Endothelial cell of umbilical vein (primary cell): Measurements from ENCODE around the gene P2RX3. TPM values are rescaled to one million over a fixed set of nuclear protein-coding genes. Genes with fewer than 3 reads are reported as not detected.

ENCODE experiments used
- BruUV-seq: library from RNA; stranded (reverse); fragments of 400-500 nt; replicated peaks from 2 replicates; lab custom pipeline; 2021; lab: Mats Ljungman, UMichigan
- CTCF ChIA-PET: fragments of 300-600, 350-600 bp; sonication (Branson Sonifier 250); formaldehyde crosslinking; loops from one replicate; lab custom pipeline; 2021; ENCODE audit warnings: antibody characterized with exemption, inconsistent platforms; lab: Charles Lee
- POLR2A ChIA-PET: fragments of 300-600, 350-600 bp; sonication (Branson Sonifier 250); formaldehyde crosslinking; loops from one replicate; lab custom pipeline; 2021; ENCODE audit warnings: antibody characterized with exemption, inconsistent platforms; lab: Charles Lee
- DNase-seq: peaks from one replicate; pipeline ENCODE4 v3.0.0-alpha.2; 2011; ENCODE audit warnings: low read depth, low spot score
- FAIRE-seq: peaks from 2 replicates; lab custom pipeline; 2011; peaks lifted over from hg19 to GRCh38; lab: Jason Lieb, UNC
- H2AFZ ChIP-seq: 2 replicates; pipeline ENCODE4 v1.6.0; 2012; ENCODE audit warnings: low read depth, low read length, control low read depth, inconsistent platforms
- H3K27ac ChIP-seq: 2 replicates; pipeline ENCODE4 v1.5.1; 2011; ENCODE audit warnings: low read depth, mild to moderate bottlenecking, control low read depth, low read length, moderate library complexity; ENCODE audit not compliant: insufficient read depth
- H3K27me3 ChIP-seq, 2 experiments: 2 replicates each; pipeline versions ENCODE4 v1.6.0 to v1.6.1; 2011; ENCODE audit warnings: low read length in 2 of 2, mixed read lengths in 1 of 2; ENCODE audit not compliant: control insufficient read depth in 2 of 2, insufficient read depth in 2 of 2
- H3K36me3 ChIP-seq, 2 experiments: 2 replicates in 1 of 2; 3 replicates in 1 of 2; pipeline ENCODE4 v1.5.1; 2011; ENCODE audit warnings: low read length in 2 of 2, mild to moderate bottlenecking in 1 of 2, moderate library complexity in 1 of 2; ENCODE audit not compliant: control insufficient read depth in 2 of 2, insufficient read depth in 2 of 2; ENCODE audit errors: extremely low read depth in 1 of 2
- H3K4me1 ChIP-seq: 3 replicates; pipeline ENCODE4 v1.5.1; 2011; ENCODE audit warnings: mild to moderate bottlenecking, low read length; ENCODE audit not compliant: control insufficient read depth, insufficient read depth; ENCODE audit errors: extremely low read depth
- H3K4me2 ChIP-seq: 2 replicates; pipeline ENCODE4 v1.6.1; 2011; ENCODE audit warnings: low read length, control low read depth, mixed read lengths; ENCODE audit not compliant: insufficient read depth
- H3K4me3 ChIP-seq, 3 experiments: fragments of 200-600 bp in 1 of 3; sonication (generic), shearing (Covaris generic) in 1 of 3; replicated peaks in 1 of 3; 2 replicates each; pipeline ENCODE4 v1.5.1; 2011 to 2016; ENCODE audit warnings: control low read depth in 3 of 3, low read length in 3 of 3, mild to moderate bottlenecking in 2 of 3, inconsistent platforms in 1 of 3, low read depth in 1 of 3, moderate library complexity in 1 of 3; ENCODE audit not compliant: insufficient read depth in 1 of 3
- H3K79me2 ChIP-seq: 2 replicates; pipeline ENCODE4 v1.6.0; 2012; ENCODE audit warnings: low read length, inconsistent platforms; ENCODE audit not compliant: control insufficient read depth, insufficient read depth
- H3K9ac ChIP-seq: replicated peaks from 2 replicates; pipeline ENCODE3; 2011; ENCODE audit warnings: low read length, control low read depth; ENCODE audit not compliant: insufficient read depth; ENCODE audit errors: extremely low read depth
- H3K9me1 ChIP-seq: replicated peaks from 3 replicates; pipeline ENCODE4 v1.6.0; 2011; ENCODE audit warnings: mild to moderate bottlenecking, low read length; ENCODE audit not compliant: control insufficient read depth, insufficient read depth; ENCODE audit errors: extremely low read depth
- H3K9me3 ChIP-seq: replicated peaks from 2 replicates; pipeline ENCODE4 v1.5.1; 2012; ENCODE audit warnings: low read length, inconsistent platforms; ENCODE audit not compliant: control insufficient read depth, insufficient read depth
- H4K20me1 ChIP-seq: replicated peaks from 2 replicates; pipeline ENCODE3; 2011; ENCODE audit warnings: mild to moderate bottlenecking, low read length; ENCODE audit not compliant: control insufficient read depth, insufficient read depth; ENCODE audit errors: extremely low read depth
- CTCF ChIP-seq, 2 donors: IDR thresholded peaks; 1 replicate in 1 of 2; 2 replicates in 1 of 2; pipeline ENCODE4 v1.5.1; 2011; ENCODE audit warnings: low read length in 2 of 2, mild to moderate bottlenecking in 2 of 2, moderate library complexity in 2 of 2, control low read depth in 1 of 2, inconsistent platforms in 1 of 2, low read depth in 1 of 2; ENCODE audit not compliant: insufficient read depth in 1 of 2; ENCODE audit errors: extremely low read depth in 1 of 2
- EZH2 ChIP-seq: IDR thresholded peaks from 2 replicates; pipeline ENCODE4 v1.6.1; 2012; ENCODE audit warnings: borderline replicate concordance, low read depth, mild to moderate bottlenecking, moderate library complexity, low read length, inconsistent platforms; ENCODE audit not compliant: severe bottlenecking
- FOS ChIP-seq: IDR thresholded peaks from 2 replicates; pipeline ENCODE4 v1.6.1; 2011; ENCODE audit warnings: mild to moderate bottlenecking, low read length, moderate library complexity, borderline replicate concordance; ENCODE audit not compliant: insufficient read depth
- GATA2 ChIP-seq: IDR thresholded peaks from 2 replicates; pipeline ENCODE4 v1.7.0; 2011; ENCODE audit warnings: low read depth, mild to moderate bottlenecking, moderate library complexity, mixed read lengths, low read length; ENCODE audit not compliant: insufficient read length, insufficient read depth
- JUN ChIP-seq: IDR thresholded peaks from 2 replicates; pipeline ENCODE4 v1.6.1; 2011; ENCODE audit warnings: borderline replicate concordance, low read depth; ENCODE audit not compliant: insufficient read length, insufficient read depth
- MAX ChIP-seq: IDR thresholded peaks from 2 replicates; pipeline ENCODE4 v1.6.1; 2011; ENCODE audit not compliant: insufficient read depth, insufficient read length
- MYC ChIP-seq: IDR thresholded peaks from one replicate; pipeline ENCODE4 v1.6.1; 2011; ENCODE audit warnings: mild to moderate bottlenecking, low read depth, low read length
- POLR2A ChIP-seq: IDR thresholded peaks from 2 replicates; pipeline ENCODE4 v1.6.1; 2012; ENCODE audit warnings: low read depth, mild to moderate bottlenecking, control low read depth, low read length
- POLR2AphosphoS5 ChIP-seq: IDR thresholded peaks from 2 replicates; pipeline ENCODE4 v1.6.1; 2012; ENCODE audit warnings: low read depth, mild to moderate bottlenecking, control low read depth, low read length, moderate library complexity; ENCODE audit not compliant: insufficient read depth
- dilution Hi-C: fragments of 300-500 bp; cut with MboI; formaldehyde crosslinking; loops from one replicate; pipeline ENCODE4 v1.15.0; 2019; ENCODE audit warnings: low sequenced_read_pairs; ENCODE audit not compliant: extremely low pct_ligation_motif_present
- intact Hi-C: fragments of 100-400 bp; cut with micrococcal nuclease; formaldehyde crosslinking; loops from one replicate; pipeline ENCODE4 v1.10.0; 2022
- polyA plus RNA-seq, 4 experiments: library from polyadenylated mRNA; depleted of rRNA in 3 of 4; stranded (reverse) in 3 of 4; unstranded in 1 of 4; fragments of >200 nt; gene quantifications; 2 replicates each; pipeline versions ENCODE4 v1.2.1 to v1.2.3, GENCODE V29; 2011 to 2012; ENCODE audit warnings: missing spikeins in 1 of 4
- total RNA-seq: library from RNA; stranded (reverse); gene quantifications from 2 replicates; pipeline ENCODE4 v1.2.3, GENCODE V29; 2021

Gene P2RX3
- total and polyA plus RNA-seq, 2 donors (not counting 3 experiments of a cell fraction or from before 2014, with no cell fraction given), result not detected

GRCh38 chr11:57396744-57397143, 58.6 kb downstream of the P2RX3 start:
- ChIA-PET CTCF (no interaction called here), POLR2A (no interaction called here)
- dilution Hi-C loops (no loop called here), intact Hi-C loops (no loop called here)
- TF ChIP-seq POLR2A (no peak), JUN (no peak), MAX (no peak), CTCF (IDR thresholded peaks at IDR 0.05; ENCODE audit: extremely low read depth in 1 of 2, insufficient read depth in 1 of 2, low read depth in 1 of 2, low read length in 2 of 2) (no peak), MYC (no peak), FOS (no peak), POLR2AphosphoS5 (no peak), GATA2 (no peak), EZH2 (no peak)
- no peak for DNase-seq
- Histone ChIP-seq H2AFZ (no peak overlapping the region), H3K27ac (no peak overlapping the region), H3K27me3 (peaks cover 0 to 12% of the 10 kb centered on the region in 2 experiments), H3K79me2 (no peaks in the 10 kb centered on the region), H3K36me3 (no peaks in the 10 kb centered on the region), H3K9ac (no peak overlapping the region), H3K4me2 (no peak overlapping the region), H3K9me1 (no peaks in the 10 kb centered on the region), H3K9me3 (no peaks in the 10 kb centered on the region), H4K20me1 (no peaks in the 10 kb centered on the region), H3K4me1 (peaks cover 7% of the 10 kb centered on the region), H3K4me3 (no peak overlapping the region)
- BruUV-seq, result no TSS peak
- FAIRE-seq, result no peak
